ENCODE results near the gene PPP6R3. TPM values are rescaled to one million over a fixed set of nuclear protein-coding genes. Genes with fewer than 3 reads are reported as not detected.

PPP6R3 gene
- total and polyA plus RNA-seq, 2 donors (not counting 3 experiments of a cell fraction or from before 2014, with no cell fraction given) = 31.7 to 98.8 TPM

GRCh38 chr11:68470304-68470811 is 9.8 kb downstream of the PPP6R3 start:
- ChIA-PET CTCF (interaction anchor here (1.0 kb wide), 1 partner anchor 50 kb away, joined by 3 read pairs; no protein-coding TSS in a partner anchor), POLR2A (no interaction called here)
- peaks cover 33% of the 10 kb centered on the region for H4K20me1 ChIP-seq (replicated peaks; ENCODE audit: control insufficient read depth, extremely low read depth, insufficient read depth, low read length)
- BruUV-seq (replicated peaks) = no TSS peak
- no peak for TF ChIP-seq POLR2A (IDR thresholded peaks at IDR 0.05; ENCODE audit: low read depth, low read length)
- no peak for TF ChIP-seq GATA2 (IDR thresholded peaks at IDR 0.05; ENCODE audit: insufficient read depth, insufficient read length, low read depth, low read length)
- no peak for TF ChIP-seq MYC (IDR thresholded peaks at IDR 0.05; ENCODE audit: low read depth, low read length)
- TF ChIP-seq, protein P1, sequence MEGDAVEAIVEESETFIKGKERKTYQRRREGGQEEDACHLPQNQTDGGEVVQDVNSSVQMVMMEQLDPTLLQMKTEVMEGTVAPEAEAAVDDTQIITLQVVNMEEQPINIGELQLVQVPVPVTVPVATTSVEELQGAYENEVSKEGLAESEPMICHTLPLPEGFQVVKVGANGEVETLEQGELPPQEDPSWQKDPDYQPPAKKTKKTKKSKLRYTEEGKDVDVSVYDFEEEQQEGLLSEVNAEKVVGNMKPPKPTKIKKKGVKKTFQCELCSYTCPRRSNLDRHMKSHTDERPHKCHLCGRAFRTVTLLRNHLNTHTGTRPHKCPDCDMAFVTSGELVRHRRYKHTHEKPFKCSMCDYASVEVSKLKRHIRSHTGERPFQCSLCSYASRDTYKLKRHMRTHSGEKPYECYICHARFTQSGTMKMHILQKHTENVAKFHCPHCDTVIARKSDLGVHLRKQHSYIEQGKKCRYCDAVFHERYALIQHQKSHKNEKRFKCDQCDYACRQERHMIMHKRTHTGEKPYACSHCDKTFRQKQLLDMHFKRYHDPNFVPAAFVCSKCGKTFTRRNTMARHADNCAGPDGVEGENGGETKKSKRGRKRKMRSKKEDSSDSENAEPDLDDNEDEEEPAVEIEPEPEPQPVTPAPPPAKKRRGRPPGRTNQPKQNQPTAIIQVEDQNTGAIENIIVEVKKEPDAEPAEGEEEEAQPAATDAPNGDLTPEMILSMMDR (IDR thresholded peaks at IDR 0.05; ENCODE audit: extremely low read depth in 1 of 2, insufficient read depth in 1 of 2, low read depth in 1 of 2, low read length in 2 of 2) = no peak
- no peak for TF ChIP-seq MAX (IDR thresholded peaks at IDR 0.05; ENCODE audit: insufficient read depth, insufficient read length)
- no peak for TF ChIP-seq POLR2AphosphoS5 (IDR thresholded peaks at IDR 0.05; ENCODE audit: insufficient read depth, low read depth, low read length)
- TF ChIP-seq EZH2 (IDR thresholded peaks at IDR 0.05; ENCODE audit: borderline replicate concordance, low read depth, low read length, severe bottlenecking) = no peak
- FAIRE-seq = no peak
- H3K4me3 ChIP-seq (replicated peaks in 1 of 3; ENCODE audit: insufficient read depth in 1 of 3, low read depth in 1 of 3, low read length in 3 of 3) = no peak overlapping the region
- no peaks in the 10 kb centered on the region for H3K9me1 ChIP-seq (replicated peaks; ENCODE audit: control insufficient read depth, extremely low read depth, insufficient read depth, low read length)
- no peak for DNase-seq (ENCODE audit: low read depth, low spot score)
- no peaks in the 10 kb centered on the region for H3K27me3 ChIP-seq (ENCODE audit: control insufficient read depth in 2 of 2, insufficient read depth in 2 of 2, low read length in 2 of 2)
- H3K27ac ChIP-seq (ENCODE audit: insufficient read depth, low read depth, low read length) = no peak overlapping the region
- intact Hi-C loops (cut with micrococcal nuclease) = no loop called here
- dilution Hi-C loops (cut with MboI; ENCODE audit: extremely low pct_ligation_motif_present, low sequenced_read_pairs) = no loop called here
- H3K9me3 ChIP-seq (replicated peaks; ENCODE audit: control insufficient read depth, insufficient read depth, low read length) = no peaks in the 10 kb centered on the region
- no peak overlapping the region for H2AFZ ChIP-seq (ENCODE audit: low read depth, low read length)
- peaks cover 8% of the 10 kb centered on the region for H3K4me1 ChIP-seq (ENCODE audit: control insufficient read depth, extremely low read depth, insufficient read depth, low read length)
- H3K79me2 ChIP-seq (ENCODE audit: control insufficient read depth, insufficient read depth, low read length) = peaks cover 96% of the 10 kb centered on the region
- H3K9ac ChIP-seq (replicated peaks; ENCODE audit: extremely low read depth, insufficient read depth, low read length) = no peak overlapping the region
- no peak overlapping the region for H3K4me2 ChIP-seq (ENCODE audit: insufficient read depth, low read length)
- no peaks in the 10 kb centered on the region for H3K36me3 ChIP-seq (ENCODE audit: control insufficient read depth in 2 of 2, extremely low read depth in 1 of 2, insufficient read depth in 2 of 2, low read length in 2 of 2)

Data from endothelial cell of umbilical vein (primary cell).